Endothelial cell of umbilical vein (primary cell): Measurements from ENCODE around the gene SPINT1. TPM values are rescaled to one million over a fixed set of nuclear protein-coding genes. Genes with fewer than 3 reads are reported as not detected.

Source experiments
- BruUV-seq: library from RNA; stranded (reverse); fragments of 400-500 nt; replicated peaks from 2 replicates; lab custom pipeline; 2021; lab: Mats Ljungman, UMichigan
- CTCF ChIA-PET: fragments of 300-600, 350-600 bp; sonication (Branson Sonifier 250); formaldehyde crosslinking; loops from one replicate; lab custom pipeline; 2021; ENCODE audit warnings: antibody characterized with exemption, inconsistent platforms; lab: Charles Lee
- POLR2A ChIA-PET: fragments of 300-600, 350-600 bp; sonication (Branson Sonifier 250); formaldehyde crosslinking; loops from one replicate; lab custom pipeline; 2021; ENCODE audit warnings: antibody characterized with exemption, inconsistent platforms; lab: Charles Lee
- DNase-seq: peaks from one replicate; pipeline ENCODE4 v3.0.0-alpha.2; 2011; ENCODE audit warnings: low read depth, low spot score
- FAIRE-seq: peaks from 2 replicates; lab custom pipeline; 2011; peaks lifted over from hg19 to GRCh38; lab: Jason Lieb, UNC
- H2AFZ ChIP-seq: 2 replicates; pipeline ENCODE4 v1.6.0; 2012; ENCODE audit warnings: low read depth, low read length, control low read depth, inconsistent platforms
- H3K27ac ChIP-seq: 2 replicates; pipeline ENCODE4 v1.5.1; 2011; ENCODE audit warnings: low read depth, mild to moderate bottlenecking, control low read depth, low read length, moderate library complexity; ENCODE audit not compliant: insufficient read depth
- H3K27me3 ChIP-seq, 2 experiments: 2 replicates each; pipeline versions ENCODE4 v1.6.0 to v1.6.1; 2011; ENCODE audit warnings: low read length in 2 of 2, mixed read lengths in 1 of 2; ENCODE audit not compliant: control insufficient read depth in 2 of 2, insufficient read depth in 2 of 2
- H3K36me3 ChIP-seq, 2 experiments: 2 replicates in 1 of 2; 3 replicates in 1 of 2; pipeline ENCODE4 v1.5.1; 2011; ENCODE audit warnings: low read length in 2 of 2, mild to moderate bottlenecking in 1 of 2, moderate library complexity in 1 of 2; ENCODE audit not compliant: control insufficient read depth in 2 of 2, insufficient read depth in 2 of 2; ENCODE audit errors: extremely low read depth in 1 of 2
- H3K4me1 ChIP-seq: 3 replicates; pipeline ENCODE4 v1.5.1; 2011; ENCODE audit warnings: mild to moderate bottlenecking, low read length; ENCODE audit not compliant: control insufficient read depth, insufficient read depth; ENCODE audit errors: extremely low read depth
- H3K4me2 ChIP-seq: 2 replicates; pipeline ENCODE4 v1.6.1; 2011; ENCODE audit warnings: low read length, control low read depth, mixed read lengths; ENCODE audit not compliant: insufficient read depth
- H3K4me3 ChIP-seq, 3 experiments: fragments of 200-600 bp in 1 of 3; sonication (generic), shearing (Covaris generic) in 1 of 3; replicated peaks in 1 of 3; 2 replicates each; pipeline ENCODE4 v1.5.1; 2011 to 2016; ENCODE audit warnings: control low read depth in 3 of 3, low read length in 3 of 3, mild to moderate bottlenecking in 2 of 3, inconsistent platforms in 1 of 3, low read depth in 1 of 3, moderate library complexity in 1 of 3; ENCODE audit not compliant: insufficient read depth in 1 of 3
- H3K79me2 ChIP-seq: 2 replicates; pipeline ENCODE4 v1.6.0; 2012; ENCODE audit warnings: low read length, inconsistent platforms; ENCODE audit not compliant: control insufficient read depth, insufficient read depth
- H3K9ac ChIP-seq: replicated peaks from 2 replicates; pipeline ENCODE3; 2011; ENCODE audit warnings: low read length, control low read depth; ENCODE audit not compliant: insufficient read depth; ENCODE audit errors: extremely low read depth
- H3K9me1 ChIP-seq: replicated peaks from 3 replicates; pipeline ENCODE4 v1.6.0; 2011; ENCODE audit warnings: mild to moderate bottlenecking, low read length; ENCODE audit not compliant: control insufficient read depth, insufficient read depth; ENCODE audit errors: extremely low read depth
- H3K9me3 ChIP-seq: replicated peaks from 2 replicates; pipeline ENCODE4 v1.5.1; 2012; ENCODE audit warnings: low read length, inconsistent platforms; ENCODE audit not compliant: control insufficient read depth, insufficient read depth
- H4K20me1 ChIP-seq: replicated peaks from 2 replicates; pipeline ENCODE3; 2011; ENCODE audit warnings: mild to moderate bottlenecking, low read length; ENCODE audit not compliant: control insufficient read depth, insufficient read depth; ENCODE audit errors: extremely low read depth
- CTCF ChIP-seq, 2 donors: IDR thresholded peaks; 1 replicate in 1 of 2; 2 replicates in 1 of 2; pipeline ENCODE4 v1.5.1; 2011; ENCODE audit warnings: low read length in 2 of 2, mild to moderate bottlenecking in 2 of 2, moderate library complexity in 2 of 2, control low read depth in 1 of 2, inconsistent platforms in 1 of 2, low read depth in 1 of 2; ENCODE audit not compliant: insufficient read depth in 1 of 2; ENCODE audit errors: extremely low read depth in 1 of 2
- EZH2 ChIP-seq: IDR thresholded peaks from 2 replicates; pipeline ENCODE4 v1.6.1; 2012; ENCODE audit warnings: borderline replicate concordance, low read depth, mild to moderate bottlenecking, moderate library complexity, low read length, inconsistent platforms; ENCODE audit not compliant: severe bottlenecking
- MAX ChIP-seq: IDR thresholded peaks from 2 replicates; pipeline ENCODE4 v1.6.1; 2011; ENCODE audit not compliant: insufficient read depth, insufficient read length
- POLR2A ChIP-seq: IDR thresholded peaks from 2 replicates; pipeline ENCODE4 v1.6.1; 2012; ENCODE audit warnings: low read depth, mild to moderate bottlenecking, control low read depth, low read length
- dilution Hi-C: fragments of 300-500 bp; cut with MboI; formaldehyde crosslinking; loops from one replicate; pipeline ENCODE4 v1.15.0; 2019; ENCODE audit warnings: low sequenced_read_pairs; ENCODE audit not compliant: extremely low pct_ligation_motif_present
- intact Hi-C: fragments of 100-400 bp; cut with micrococcal nuclease; formaldehyde crosslinking; loops from one replicate; pipeline ENCODE4 v1.10.0; 2022
- polyA plus RNA-seq, 4 experiments: library from polyadenylated mRNA; depleted of rRNA in 3 of 4; stranded (reverse) in 3 of 4; unstranded in 1 of 4; fragments of >200 nt; gene quantifications; 2 replicates each; pipeline versions ENCODE4 v1.2.1 to v1.2.3, GENCODE V29; 2011 to 2012; ENCODE audit warnings: missing spikeins in 1 of 4
- total RNA-seq: library from RNA; stranded (reverse); gene quantifications from 2 replicates; pipeline ENCODE4 v1.2.3, GENCODE V29; 2021

SPINT1 gene
- total and polyA plus RNA-seq, 2 donors (not counting 3 experiments of a cell fraction or from before 2014, with no cell fraction given), result 4.1 to 4.2 TPM

DNA sequence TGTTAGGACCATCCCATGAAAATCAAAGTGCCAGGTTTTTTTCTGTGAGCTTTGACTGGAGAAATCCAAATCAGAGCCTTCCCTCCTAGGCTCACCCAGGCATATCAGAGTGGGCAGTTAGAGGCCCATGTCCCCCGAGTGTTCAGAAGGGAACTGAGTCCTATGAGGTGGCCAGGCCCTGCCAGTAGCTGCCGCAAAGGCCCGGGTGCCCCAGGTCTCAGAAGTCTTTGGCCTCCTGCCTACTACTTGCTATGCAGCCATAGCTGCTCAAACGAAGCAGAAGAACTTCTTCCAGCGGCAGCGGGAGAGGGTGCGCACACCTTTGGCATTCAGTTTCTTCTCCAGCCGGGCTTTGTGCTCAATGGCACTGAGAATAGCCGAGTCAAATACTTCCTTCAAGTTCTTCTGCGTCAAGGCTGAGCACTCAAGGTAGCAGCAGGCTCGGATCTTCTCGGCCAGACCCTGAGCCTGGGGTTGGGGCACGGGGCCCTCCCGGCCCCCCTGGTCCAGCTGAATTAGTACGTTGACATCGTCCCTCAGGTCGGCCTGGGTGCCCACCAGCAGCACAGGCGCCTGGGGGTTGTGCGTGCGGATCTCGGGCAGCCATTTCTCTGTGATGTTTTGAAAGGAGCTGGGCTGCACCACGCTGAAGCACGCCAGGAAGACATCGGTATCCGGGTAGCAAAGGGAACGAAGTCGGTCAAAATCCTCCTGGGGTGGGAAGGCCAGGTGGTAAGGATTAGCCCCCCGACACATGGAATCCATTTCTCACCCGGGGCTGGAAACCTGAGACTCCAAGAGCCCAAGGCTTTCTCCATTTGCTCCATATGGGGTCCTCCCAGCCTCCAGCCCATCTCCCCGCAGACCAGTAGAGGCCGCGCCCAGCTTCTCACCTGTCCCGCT, 29.2 kb downstream of the SPINT1 start:
- FAIRE-seq, result no peak

More for the DNA sequence above, 29.2 kb downstream of the SPINT1 start:
- peak overlapping the region; percentile 41 for H3K4me2 ChIP-seq
- no peak for TF ChIP-seq EZH2
- TF ChIP-seq CTCF (IDR thresholded peaks at IDR 0.05; ENCODE audit: extremely low read depth in 1 of 2, insufficient read depth in 1 of 2, low read depth in 1 of 2, low read length in 2 of 2), result no peak
- no peak for TF ChIP-seq POLR2A
- TF ChIP-seq MAX, result no peak
- H3K4me3 ChIP-seq, result peak overlapping the region in 2 of 3 experiments; percentile 9 to 43
- no peaks in the 10 kb centered on the region for H3K4me1 ChIP-seq
- H3K27me3 ChIP-seq, result no peaks in the 10 kb centered on the region
- intact Hi-C loops, result no loop called here
- no peaks in the 10 kb centered on the region for H3K9me1 ChIP-seq
- peak overlapping the region; percentile 88 for H2AFZ ChIP-seq
- POLR2A ChIA-PET, result interaction anchor here (0.5 kb wide), 1 partner anchor 165 kb away, joined by 3 read pairs; no protein-coding TSS in a partner anchor
- H3K9ac ChIP-seq, result no peak overlapping the region
- DNase-seq, result no peak
- H3K79me2 ChIP-seq, result no peaks in the 10 kb centered on the region
- H4K20me1 ChIP-seq, result no peaks in the 10 kb centered on the region
- H3K27ac ChIP-seq, result no peak overlapping the region
- dilution Hi-C loops, result no loop called here
- H3K9me3 ChIP-seq, result no peaks in the 10 kb centered on the region
- CTCF ChIA-PET, result interaction anchor here (0.7 to 5.9 kb wide), 14 partner anchors 8 to 283 kb away, joined by 3 to 146 read pairs (median 4); partner anchors contain the start of genes SPINT1 and VPS18
- no TSS peak for BruUV-seq
- H3K36me3 ChIP-seq, result no peaks in the 10 kb centered on the region
